Body of pancreas (tissue), 4 donors: Measurements from ENCODE around the gene UNC13C.

Experiments
- POLR2A ChIP-seq, 3 donors: fragments of 450-650 bp; IDR thresholded peaks; one replicate each; pipeline ENCODE4 v1.6.1; 2016; ENCODE audit warnings: antibody characterized with exemption in 3 of 3, mild to moderate bottlenecking in 2 of 3
- TF ChIP-seq, protein P1 (sequence below), 7 experiments: fragments of 450-650 bp in 4 of 7; fragments of 200-600 bp in 3 of 7; sonication (generic) in 3 of 7; IDR thresholded peaks; one replicate each; pipeline ENCODE4 v1.5.1; 2016 to 2019; ENCODE audit warnings: antibody characterized with exemption in 7 of 7

DNA sequence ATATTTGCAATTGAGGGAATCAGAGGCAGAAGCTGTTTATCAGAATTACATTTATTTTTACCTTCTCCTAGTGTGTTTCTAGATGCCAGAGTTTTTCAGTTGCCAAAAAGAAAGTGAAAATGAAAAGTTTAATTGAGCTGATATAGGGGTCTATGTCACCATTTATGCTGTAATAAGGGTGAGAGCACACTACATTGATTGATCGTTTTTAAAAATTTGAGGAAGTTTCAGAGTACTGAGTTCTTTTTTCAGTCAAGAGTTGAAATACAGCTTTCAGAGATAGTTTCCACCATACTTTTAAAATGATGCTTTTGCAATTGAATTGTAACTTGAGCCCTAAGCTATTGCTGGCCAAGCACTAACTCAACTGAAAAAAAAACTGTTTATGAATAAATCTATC is 326.9 kb downstream of the UNC13C start:
- TF ChIP-seq, protein P1, sequence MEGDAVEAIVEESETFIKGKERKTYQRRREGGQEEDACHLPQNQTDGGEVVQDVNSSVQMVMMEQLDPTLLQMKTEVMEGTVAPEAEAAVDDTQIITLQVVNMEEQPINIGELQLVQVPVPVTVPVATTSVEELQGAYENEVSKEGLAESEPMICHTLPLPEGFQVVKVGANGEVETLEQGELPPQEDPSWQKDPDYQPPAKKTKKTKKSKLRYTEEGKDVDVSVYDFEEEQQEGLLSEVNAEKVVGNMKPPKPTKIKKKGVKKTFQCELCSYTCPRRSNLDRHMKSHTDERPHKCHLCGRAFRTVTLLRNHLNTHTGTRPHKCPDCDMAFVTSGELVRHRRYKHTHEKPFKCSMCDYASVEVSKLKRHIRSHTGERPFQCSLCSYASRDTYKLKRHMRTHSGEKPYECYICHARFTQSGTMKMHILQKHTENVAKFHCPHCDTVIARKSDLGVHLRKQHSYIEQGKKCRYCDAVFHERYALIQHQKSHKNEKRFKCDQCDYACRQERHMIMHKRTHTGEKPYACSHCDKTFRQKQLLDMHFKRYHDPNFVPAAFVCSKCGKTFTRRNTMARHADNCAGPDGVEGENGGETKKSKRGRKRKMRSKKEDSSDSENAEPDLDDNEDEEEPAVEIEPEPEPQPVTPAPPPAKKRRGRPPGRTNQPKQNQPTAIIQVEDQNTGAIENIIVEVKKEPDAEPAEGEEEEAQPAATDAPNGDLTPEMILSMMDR (IDR thresholded peaks at IDR 0.05), result no peak
- no peak for TF ChIP-seq POLR2A (IDR thresholded peaks at IDR 0.05)
